ENCODE measurements around the gene BIRC6. TPM values are rescaled to one million over a fixed set of nuclear protein-coding genes. Genes with fewer than 3 reads are reported as not detected.
"Not testable (repeated sequence)": the region's sequence is repeated elsewhere in the genome, so short reads cannot be mapped to it uniquely, and the experiment has no call there.

BIRC6 gene, protein sequence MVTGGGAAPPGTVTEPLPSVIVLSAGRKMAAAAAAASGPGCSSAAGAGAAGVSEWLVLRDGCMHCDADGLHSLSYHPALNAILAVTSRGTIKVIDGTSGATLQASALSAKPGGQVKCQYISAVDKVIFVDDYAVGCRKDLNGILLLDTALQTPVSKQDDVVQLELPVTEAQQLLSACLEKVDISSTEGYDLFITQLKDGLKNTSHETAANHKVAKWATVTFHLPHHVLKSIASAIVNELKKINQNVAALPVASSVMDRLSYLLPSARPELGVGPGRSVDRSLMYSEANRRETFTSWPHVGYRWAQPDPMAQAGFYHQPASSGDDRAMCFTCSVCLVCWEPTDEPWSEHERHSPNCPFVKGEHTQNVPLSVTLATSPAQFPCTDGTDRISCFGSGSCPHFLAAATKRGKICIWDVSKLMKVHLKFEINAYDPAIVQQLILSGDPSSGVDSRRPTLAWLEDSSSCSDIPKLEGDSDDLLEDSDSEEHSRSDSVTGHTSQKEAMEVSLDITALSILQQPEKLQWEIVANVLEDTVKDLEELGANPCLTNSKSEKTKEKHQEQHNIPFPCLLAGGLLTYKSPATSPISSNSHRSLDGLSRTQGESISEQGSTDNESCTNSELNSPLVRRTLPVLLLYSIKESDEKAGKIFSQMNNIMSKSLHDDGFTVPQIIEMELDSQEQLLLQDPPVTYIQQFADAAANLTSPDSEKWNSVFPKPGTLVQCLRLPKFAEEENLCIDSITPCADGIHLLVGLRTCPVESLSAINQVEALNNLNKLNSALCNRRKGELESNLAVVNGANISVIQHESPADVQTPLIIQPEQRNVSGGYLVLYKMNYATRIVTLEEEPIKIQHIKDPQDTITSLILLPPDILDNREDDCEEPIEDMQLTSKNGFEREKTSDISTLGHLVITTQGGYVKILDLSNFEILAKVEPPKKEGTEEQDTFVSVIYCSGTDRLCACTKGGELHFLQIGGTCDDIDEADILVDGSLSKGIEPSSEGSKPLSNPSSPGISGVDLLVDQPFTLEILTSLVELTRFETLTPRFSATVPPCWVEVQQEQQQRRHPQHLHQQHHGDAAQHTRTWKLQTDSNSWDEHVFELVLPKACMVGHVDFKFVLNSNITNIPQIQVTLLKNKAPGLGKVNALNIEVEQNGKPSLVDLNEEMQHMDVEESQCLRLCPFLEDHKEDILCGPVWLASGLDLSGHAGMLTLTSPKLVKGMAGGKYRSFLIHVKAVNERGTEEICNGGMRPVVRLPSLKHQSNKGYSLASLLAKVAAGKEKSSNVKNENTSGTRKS (N-terminal part only)
- total RNA-seq = 100 to 1,000 TPM; 149 to 160 TPM

DNA sequence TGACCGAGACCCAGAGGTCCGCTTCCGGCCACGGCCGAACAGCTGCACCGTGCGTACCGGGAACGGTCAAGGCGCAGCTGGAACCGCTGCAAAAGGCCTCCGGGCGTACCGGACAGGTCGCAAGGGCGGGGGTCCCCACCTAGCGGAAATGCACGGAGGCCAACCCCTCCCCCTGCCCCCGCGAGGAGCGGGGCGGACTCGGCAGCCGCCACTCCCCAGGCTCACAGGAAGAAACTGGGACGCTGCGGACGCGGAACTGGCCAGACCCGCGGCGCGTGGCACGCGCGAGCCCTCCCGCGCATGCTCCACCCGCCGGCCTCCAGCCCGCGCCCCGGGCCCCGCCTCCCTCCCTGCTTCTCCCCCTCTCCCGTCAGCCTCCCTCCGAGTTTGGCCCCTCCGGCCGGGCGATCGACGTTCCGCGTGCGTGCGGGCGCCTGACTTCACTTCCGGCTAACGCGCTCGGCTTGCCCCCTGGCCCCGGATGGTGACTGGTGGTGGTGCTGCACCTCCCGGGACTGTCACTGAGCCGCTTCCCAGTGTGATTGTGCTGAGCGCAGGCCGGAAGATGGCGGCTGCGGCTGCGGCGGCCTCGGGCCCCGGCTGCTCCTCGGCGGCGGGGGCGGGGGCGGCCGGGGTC is at the start of gene BIRC6:
Gene BIRC6 (plus strand): TSS at position 343 of the 637 bp plus-strand sequence. CDS start 139 bp downstream, at position 482.
- Histone ChIP-seq H3K27ac (peak within 1 kb of the TSS; percentile 98), H3K4me1 (ENCODE audit: control insufficient read depth in 1 of 2, low read depth in 2 of 2) (peaks cover 29 to 31% of the 10 kb centered on the region in 2 donors), H3K9me3 (no peaks in the 10 kb centered on the region), H3K36me3 (no peaks in the 10 kb centered on the region), H3K27me3 (replicated peaks; ENCODE audit: insufficient read depth) (no peaks in the 10 kb centered on the region), H3K4me3 (peak within 1 kb of the TSS; percentile 99)
- TF ChIP-seq, protein P1, sequence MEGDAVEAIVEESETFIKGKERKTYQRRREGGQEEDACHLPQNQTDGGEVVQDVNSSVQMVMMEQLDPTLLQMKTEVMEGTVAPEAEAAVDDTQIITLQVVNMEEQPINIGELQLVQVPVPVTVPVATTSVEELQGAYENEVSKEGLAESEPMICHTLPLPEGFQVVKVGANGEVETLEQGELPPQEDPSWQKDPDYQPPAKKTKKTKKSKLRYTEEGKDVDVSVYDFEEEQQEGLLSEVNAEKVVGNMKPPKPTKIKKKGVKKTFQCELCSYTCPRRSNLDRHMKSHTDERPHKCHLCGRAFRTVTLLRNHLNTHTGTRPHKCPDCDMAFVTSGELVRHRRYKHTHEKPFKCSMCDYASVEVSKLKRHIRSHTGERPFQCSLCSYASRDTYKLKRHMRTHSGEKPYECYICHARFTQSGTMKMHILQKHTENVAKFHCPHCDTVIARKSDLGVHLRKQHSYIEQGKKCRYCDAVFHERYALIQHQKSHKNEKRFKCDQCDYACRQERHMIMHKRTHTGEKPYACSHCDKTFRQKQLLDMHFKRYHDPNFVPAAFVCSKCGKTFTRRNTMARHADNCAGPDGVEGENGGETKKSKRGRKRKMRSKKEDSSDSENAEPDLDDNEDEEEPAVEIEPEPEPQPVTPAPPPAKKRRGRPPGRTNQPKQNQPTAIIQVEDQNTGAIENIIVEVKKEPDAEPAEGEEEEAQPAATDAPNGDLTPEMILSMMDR (IDR thresholded peaks at IDR 0.05) = no peak
- ATAC-seq (ENCODE audit: insufficient number of reproducible peaks, low FRiP score, low read depth) = peak; percentile 93
- DNase-seq (ENCODE audit: low spot score) = peak; percentile 90

DNA sequence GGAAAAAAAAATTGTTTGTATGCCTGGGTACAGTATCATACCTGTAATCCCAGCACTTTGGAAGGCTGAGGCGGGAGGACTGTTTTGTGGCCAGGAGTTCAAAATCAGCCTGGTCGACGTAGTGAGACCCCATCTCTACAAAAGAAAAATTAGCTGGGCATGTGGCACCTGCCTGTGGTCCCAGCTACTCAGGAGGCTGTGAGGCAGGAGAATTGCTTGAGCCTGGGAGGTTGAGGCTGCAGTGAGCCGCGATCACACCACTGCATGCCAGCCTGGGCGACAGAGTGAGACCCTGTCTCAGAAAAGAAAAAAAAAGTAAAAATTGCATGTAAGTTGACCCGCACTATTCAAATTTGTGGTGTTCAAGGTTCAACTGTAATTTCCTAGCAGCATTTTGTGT is 46.2 kb upstream of the BIRC6 start:
- TF ChIP-seq, protein P1 (IDR thresholded peaks at IDR 0.05) = no peak
- ATAC-seq (ENCODE audit: insufficient number of reproducible peaks, low FRiP score, low read depth) (no peak), DNase-seq (ENCODE audit: low spot score) (no peak)
- H3K4me3 ChIP-seq = no peak overlapping the region
- H3K27ac ChIP-seq = no peak overlapping the region
- H3K9me3 ChIP-seq = no peaks in the 10 kb centered on the region
- no peaks in the 10 kb centered on the region for H3K27me3 ChIP-seq (replicated peaks; ENCODE audit: insufficient read depth)
- peaks cover 7% of the 10 kb centered on the region for H3K36me3 ChIP-seq
- H3K4me1 ChIP-seq (ENCODE audit: control insufficient read depth in 1 of 2, low read depth in 2 of 2) = no peaks in the 10 kb centered on the region

DNA sequence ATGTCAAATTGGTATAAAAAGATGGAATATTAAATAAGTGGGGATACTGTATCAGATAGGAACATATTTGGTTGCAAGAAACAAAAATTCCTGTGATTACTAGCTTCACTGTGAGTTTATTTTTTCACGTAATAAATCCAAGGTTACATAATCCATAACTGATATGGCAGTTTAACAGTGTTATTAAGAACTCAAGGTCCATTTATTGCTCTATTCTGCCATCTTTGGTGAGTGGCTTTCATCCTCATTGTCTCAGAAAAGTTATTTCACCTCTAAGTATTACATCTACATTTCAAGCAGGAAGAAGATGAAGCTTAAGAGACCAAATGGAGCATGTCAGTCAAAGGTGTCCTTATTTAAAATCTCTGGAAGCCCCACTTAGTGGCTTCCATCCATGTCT is 41.9 kb upstream of the BIRC6 start:
- TF ChIP-seq, protein P1 (IDR thresholded peaks at IDR 0.05) = no peak

DNA sequence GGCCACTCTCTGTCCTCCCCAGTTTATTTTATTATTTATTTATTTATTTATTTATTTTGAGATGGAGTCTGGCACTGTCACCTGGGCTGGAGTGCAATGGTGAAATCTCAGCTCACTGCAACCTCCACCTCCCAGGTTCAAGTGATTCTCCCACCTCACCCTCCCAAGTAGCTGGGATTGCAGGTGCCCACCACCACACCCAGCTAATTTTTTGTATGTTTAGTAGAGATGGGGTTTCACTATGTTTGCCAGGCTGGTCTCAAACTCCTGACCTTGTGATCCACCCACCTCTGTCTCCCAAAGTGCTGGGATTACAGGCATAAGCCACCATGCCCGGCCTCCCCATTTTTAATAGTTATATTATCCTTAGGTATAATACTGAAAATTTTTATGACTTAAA is 28.1 kb upstream of the BIRC6 start:
- not testable (repeated sequence) for H3K36me3 ChIP-seq; H3K27me3 ChIP-seq (replicated peaks; ENCODE audit: insufficient read depth); H3K9me3 ChIP-seq; DNase-seq (ENCODE audit: low spot score); ATAC-seq (ENCODE audit: insufficient number of reproducible peaks, low FRiP score, low read depth); H3K27ac ChIP-seq; H3K4me1 ChIP-seq (ENCODE audit: control insufficient read depth in 1 of 2, low read depth in 2 of 2); H3K4me3 ChIP-seq

More for the DNA sequence above, 41.9 kb upstream of the BIRC6 start:
- no peak overlapping the region for H3K27ac ChIP-seq
- no peaks in the 10 kb centered on the region for H3K4me1 ChIP-seq (ENCODE audit: control insufficient read depth in 1 of 2, low read depth in 2 of 2)
- H3K36me3 ChIP-seq = no peaks in the 10 kb centered on the region
- no peaks in the 10 kb centered on the region for H3K27me3 ChIP-seq (replicated peaks; ENCODE audit: insufficient read depth)
- ATAC-seq (ENCODE audit: insufficient number of reproducible peaks, low FRiP score, low read depth) (no peak), DNase-seq (ENCODE audit: low spot score) (no peak)
- H3K4me3 ChIP-seq = no peak overlapping the region
- H3K9me3 ChIP-seq = no peaks in the 10 kb centered on the region

DNA sequence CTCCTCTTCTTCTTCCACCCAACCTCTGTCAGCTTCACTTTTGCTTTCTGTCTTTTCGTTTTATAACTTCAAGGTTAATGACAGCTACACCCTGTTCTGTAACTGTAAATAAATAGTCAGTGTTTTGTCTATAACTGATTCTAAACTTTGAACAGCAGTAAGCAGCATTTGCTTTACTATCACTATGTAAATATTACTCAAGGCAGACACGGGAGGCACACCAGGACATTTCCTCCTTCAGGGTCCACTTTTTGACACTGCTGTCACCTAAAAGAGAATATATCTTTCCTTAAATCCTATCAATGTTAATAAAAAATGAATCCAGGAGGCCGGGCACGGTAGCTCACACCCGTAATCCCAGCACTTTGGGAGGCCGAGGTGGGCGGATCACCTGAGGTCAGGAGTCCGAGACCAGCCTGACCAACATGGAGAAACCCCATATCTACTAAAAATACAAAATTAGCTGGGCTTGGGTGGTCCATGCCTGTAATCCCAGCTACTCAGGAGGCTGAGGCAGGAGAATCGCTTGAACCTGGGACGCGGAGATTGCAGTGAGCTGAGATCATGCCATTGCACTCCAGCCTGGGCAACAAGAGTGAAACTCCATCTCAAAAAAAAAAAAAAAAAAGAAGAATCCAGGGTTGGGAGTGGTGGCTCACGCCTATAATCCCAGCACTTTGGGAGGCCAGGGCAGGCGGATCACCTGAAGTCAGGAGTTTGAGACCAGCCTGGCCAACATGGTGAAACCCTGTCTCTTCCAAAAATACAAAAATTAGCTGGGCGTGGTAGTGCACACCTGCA is 27.4 kb upstream of the BIRC6 start:
- not testable (repeated sequence) for H3K9me3 ChIP-seq; H3K27me3 ChIP-seq (replicated peaks; ENCODE audit: insufficient read depth); ATAC-seq (ENCODE audit: insufficient number of reproducible peaks, low FRiP score, low read depth); H3K27ac ChIP-seq; H3K36me3 ChIP-seq; DNase-seq (ENCODE audit: low spot score); H3K4me1 ChIP-seq (ENCODE audit: control insufficient read depth in 1 of 2, low read depth in 2 of 2); H3K4me3 ChIP-seq
